CD1c-positive myeloid dendritic cell (primary cell): ENCODE results near the gene BTNL3.
A peak's percentile ranks its signal among the peaks of the same experiment; 100 is the strongest.

ENCODE experiments used
- DNase-seq: peaks from one replicate; pipeline ENCODE4 v3.0.0-alpha.2; 2016; ENCODE audit errors: extremely low spot score

The BTNL3 gene

GRCh38 chr5:181047921-181048320 is 59.3 kb downstream of the BTNL3 start:
- no peak for DNase-seq

- no peak for DNase-seq
These were observed 61.4 kb downstream of the BTNL3 start for GRCh38 chr5:181050016-181050415.

DNA sequence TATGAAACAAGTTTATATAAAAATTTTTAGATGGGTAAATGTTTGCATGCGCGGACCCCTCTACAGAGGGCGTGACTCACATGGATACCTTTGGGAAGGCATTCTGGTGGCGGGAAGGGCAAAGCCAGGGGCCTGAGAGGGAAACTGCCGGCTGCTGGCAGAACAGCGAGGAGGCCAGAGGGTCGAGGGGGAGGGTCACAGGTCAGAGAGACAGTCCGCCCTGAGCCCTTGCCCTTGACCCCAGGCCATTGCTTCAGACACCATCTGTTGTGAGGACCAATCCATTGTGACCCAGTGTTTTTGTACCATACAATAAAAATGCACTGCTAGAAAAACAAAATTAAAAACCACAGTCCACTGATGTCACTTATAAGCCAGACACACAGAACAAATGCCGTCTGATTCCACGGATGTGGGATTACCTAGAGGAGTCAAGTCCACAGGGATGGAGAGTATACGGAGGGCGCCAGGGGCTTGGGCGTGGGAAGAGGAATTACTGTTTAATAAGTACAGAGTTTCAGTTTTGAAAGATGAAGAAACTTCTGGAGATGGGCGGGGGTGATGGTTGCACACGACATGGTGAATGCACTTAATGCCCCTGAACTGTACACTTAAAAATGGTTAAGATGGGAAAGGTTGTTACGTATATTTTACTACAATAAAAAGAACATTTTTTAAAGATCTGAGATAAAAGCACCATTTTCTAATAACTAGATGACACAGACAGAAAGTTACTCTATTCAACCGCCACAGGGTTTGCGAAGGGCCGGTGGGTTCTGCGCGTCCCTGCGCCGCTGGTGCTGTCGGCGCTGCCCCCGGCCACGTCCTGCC is 63.4 kb downstream of the BTNL3 start:
- no peak for DNase-seq

DNA sequence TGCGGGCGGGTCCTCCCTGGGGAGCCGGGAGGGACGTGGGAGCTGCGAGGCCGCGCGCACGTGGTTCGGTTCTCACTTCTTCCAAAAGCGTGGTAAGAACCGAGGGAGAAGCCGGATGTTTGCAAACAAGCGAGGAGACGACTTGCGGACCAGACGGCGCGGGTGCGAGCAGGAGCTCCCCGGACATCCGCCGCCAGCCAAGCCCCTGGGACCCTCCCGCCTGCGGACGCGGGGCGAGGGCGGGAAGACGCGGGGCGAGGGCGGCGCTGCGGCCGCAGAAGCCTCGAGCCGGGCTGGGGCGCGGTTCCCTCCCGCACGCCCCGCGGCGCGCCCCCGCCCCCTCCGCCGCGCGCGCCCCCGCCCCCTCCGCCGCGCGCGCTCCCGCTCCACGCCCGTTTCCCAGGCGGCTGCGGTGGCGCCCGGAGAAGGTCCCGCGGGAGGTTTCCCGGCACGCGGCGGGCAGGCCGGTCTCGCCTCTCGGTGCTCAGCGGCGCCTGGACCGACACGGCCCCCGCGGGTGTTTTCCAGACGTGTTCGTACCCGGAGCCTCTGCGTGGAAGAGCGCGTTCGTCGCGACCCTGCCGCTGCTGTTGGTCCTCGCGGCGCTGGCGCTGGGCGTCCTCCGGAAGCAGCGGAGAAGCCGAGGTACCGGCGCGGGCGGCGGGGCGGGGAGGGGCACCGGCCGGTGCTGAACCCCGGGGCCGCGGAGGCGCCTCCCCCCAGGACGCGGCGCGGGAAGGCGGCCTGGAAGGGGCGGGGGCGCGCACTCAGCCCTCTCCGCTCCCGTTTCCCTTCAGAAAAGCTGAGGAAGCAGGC is 64.2 kb downstream of the BTNL3 start:
- peak; percentile 31 for DNase-seq

- DNase-seq, result no peak
These were observed 65.0 kb downstream of the BTNL3 start for GRCh38 chr5:181053488-181054121.

DNA sequence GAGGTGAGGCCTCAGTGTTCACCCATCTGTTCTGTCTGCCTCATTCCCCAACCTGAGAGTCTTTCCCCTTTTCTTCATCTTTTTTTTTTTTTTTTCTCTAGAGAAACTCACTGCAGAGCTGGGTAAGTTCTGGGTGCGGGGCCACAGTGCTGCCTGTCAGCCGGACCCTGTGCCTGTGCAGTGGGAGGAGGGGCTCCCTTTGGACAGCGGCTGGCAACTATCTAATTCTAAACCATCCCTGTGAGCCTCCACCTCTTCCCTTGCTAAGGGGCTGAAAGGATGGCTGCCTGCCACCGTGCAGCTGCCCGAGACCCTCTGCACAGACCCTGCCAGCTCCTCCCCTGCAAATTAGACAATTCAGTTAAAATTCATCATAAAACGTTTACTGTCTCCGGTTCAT is 65.5 kb downstream of the BTNL3 start:
- no peak for DNase-seq

- DNase-seq, result no peak
These were observed 66.3 kb downstream of the BTNL3 start for GRCh38 chr5:181054871-181055459.
